GM13976 (cell line): ENCODE results near the gene CSF1.
"Not testable (repeated sequence)": the region's sequence is repeated elsewhere in the genome, so short reads cannot be mapped to it uniquely, and the experiment has no call there.

Source experiments
- DNase-seq: peaks from one replicate; pipeline ENCODE4 v3.0.0; 2012; ENCODE audit warnings: low spot score
- CTCF ChIP-seq: IDR thresholded peaks from 2 replicates; pipeline ENCODE4 v1.5.1; 2012; ENCODE audit warnings: borderline replicate concordance, mild to moderate bottlenecking; ENCODE audit not compliant: insufficient read depth; ENCODE audit errors: extremely low read depth, missing control alignments, control extremely low read depth
- in situ Hi-C: fragments of 300-500 bp; cut with MboI; formaldehyde crosslinking; loops from one replicate; pipeline ENCODE4 v1.12.0; 2022; ENCODE audit warnings: low sequenced_read_pairs, mixed read lengths, inconsistent platforms; ENCODE audit not compliant: unreplicated experiment

CSF1 gene, protein sequence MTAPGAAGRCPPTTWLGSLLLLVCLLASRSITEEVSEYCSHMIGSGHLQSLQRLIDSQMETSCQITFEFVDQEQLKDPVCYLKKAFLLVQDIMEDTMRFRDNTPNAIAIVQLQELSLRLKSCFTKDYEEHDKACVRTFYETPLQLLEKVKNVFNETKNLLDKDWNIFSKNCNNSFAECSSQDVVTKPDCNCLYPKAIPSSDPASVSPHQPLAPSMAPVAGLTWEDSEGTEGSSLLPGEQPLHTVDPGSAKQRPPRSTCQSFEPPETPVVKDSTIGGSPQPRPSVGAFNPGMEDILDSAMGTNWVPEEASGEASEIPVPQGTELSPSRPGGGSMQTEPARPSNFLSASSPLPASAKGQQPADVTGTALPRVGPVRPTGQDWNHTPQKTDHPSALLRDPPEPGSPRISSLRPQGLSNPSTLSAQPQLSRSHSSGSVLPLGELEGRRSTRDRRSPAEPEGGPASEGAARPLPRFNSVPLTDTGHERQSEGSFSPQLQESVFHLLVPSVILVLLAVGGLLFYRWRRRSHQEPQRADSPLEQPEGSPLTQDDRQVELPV

DNA sequence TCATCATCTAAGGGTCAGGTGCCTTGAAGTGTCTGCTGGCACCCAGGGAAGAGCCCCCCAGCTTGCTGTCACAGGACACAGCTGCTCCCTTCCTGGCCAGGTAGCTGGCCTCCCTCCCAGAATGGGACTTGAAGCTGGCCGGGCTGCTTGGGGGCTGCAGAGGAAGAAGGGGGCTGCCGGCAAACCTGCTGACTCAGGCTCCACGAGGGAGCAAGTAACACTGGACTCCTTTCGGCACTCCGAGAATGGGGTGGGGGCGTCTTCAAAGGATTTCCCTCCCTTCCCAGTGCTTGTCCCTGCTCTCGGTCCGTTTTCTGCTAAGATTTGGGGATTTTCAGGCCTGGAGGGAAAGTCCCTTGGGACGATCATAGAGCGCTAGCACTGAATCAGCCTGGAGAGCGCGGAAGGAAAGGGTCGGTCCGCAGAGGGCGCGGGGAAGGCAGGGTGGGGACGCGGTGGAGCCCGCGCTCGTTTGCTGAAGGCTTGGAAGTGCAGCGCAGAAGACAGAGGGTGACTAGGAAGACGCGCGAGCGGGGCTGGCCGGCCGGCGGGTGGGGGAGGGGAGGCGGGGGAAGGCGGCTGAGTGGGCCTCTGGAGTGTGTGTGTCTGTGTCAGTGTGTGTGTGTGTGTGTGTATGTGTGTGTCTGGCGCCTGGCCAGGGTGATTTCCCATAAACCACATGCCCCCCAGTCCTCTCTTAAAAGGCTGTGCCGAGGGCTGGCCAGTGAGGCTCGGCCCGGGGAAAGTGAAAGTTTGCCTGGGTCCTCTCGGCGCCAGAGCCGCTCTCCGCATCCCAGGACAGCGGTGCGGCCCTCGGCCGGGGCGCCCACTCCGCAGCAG lies at the start of gene CSF1:
Gene CSF1 (plus strand): TSS at position 727 of the 840 bp plus-strand sequence. CDS start 175 bp downstream, outside the sequence.
- no peak for TF ChIP-seq CTCF
- peak; percentile 84 for DNase-seq
- in situ Hi-C loops: no loop called here

DNA sequence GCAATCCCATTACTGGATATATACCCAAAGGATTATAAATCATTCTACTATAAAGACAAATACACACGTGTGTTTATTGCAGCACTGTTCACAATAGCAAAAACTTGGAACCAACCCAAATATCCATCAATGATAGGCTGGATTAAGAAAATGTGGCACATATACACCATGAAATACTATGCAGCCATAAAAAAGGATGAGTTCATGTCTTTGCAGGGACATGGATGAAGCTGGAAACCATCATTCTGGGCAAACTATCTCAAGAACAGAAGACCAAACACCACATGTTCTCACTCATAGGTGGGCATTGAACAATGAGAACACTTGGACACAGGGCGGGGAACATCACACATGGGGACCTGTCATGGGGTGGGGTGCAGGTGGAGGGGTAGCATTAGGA lies 49.0 kb upstream of the CSF1 start:
- DNase-seq, in situ Hi-C loops: not testable (repeated sequence)

DNA sequence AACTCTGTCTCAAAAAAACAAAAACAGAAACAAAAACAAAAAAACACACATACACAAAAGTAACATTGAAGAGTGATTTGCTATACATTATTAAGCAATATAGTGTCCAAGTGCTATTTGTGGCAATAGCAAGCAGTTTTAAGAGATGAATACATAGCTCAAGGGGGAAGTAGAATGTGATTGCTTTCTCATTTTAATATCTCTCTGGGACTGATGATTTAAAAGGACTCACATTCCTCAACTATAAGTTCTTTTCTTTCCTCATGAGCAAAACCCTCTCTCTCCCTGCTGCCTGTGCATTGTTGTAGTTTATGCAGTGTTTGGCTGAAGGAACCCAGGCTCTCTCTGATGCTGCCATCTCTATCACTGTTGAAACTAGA lies 47.0 kb upstream of the CSF1 start:
- no peak for DNase-seq
- no peak for TF ChIP-seq CTCF
- in situ Hi-C loops: no loop called here

DNA sequence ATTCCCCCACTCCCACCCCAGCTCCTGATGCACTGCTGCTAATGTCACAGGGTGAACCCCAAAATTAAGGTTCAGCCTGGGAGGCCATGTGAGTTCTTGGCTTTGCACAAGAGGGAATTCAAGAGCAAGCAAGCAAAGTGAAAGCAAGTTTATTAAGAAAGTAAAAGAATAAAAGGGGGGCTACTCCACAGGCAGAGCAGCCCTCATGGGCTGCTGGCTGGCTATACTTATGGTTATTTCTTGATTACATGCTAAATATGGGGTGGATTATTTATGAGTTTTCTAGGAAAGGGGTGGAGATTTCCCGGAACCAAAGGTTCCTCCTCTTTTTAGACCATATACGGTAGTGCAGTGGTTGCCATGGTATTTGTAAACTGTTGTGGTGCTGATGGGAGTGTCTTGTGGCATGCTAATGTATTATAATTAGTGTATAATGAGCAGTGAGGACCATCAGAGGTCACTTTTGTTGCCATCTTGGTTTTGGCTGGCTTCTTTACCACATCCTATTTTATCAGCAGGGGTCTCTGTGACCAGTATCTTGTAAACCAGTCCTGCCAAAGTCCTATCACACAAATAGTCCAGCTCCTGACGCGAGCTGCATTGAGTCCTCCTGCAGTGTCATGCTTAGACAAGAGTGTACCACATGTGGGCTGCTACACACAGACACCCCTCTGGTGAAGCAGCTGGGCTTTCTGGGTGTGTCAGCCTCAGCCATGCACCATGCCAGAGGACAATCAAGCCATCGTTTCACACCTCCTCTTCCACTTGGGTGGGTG lies 46.4 kb upstream of the CSF1 start:
- TF ChIP-seq CTCF: no peak
- DNase-seq: no peak
- in situ Hi-C loops: no loop called here

DNA sequence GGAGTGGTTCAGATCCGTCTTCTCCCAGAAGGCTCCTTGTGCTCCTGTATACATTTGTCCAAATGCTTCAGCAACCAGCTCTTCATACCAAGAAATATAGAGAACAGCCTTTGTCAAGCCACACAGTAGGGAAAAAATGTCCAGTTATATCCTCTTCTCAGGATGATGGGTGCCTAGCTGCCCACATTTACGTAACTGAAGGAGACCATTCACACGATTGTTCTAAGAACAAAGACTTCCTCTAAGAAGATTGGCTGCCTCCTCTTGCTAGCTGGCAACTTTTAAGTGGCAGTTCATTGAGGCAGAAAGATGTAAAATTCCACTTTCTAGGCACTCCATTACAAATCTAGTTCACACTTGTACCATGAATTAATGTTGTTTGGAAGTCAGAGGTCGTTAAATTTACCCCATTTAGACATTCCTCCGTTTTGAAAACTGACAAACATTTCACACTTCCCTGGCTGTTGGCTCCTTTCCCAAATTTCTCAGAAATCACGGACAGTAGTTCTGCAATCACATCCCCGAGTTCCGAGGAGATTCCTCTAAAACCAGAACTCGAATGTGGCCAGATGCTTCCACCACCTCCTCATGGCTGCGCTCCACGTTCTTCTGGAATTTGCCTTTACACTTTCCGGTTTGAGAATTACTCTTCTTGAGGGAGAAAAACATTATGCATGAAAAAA lies 45.6 kb upstream of the CSF1 start:
- no peak for DNase-seq
- TF ChIP-seq CTCF: no peak
- in situ Hi-C loops: no loop called here

- TF ChIP-seq CTCF: no peak
- no peak for DNase-seq
- in situ Hi-C loops: no loop called here
Observed at GRCh38 chr1:109866071-109866470, 44.6 kb upstream of the CSF1 start.
